CD4-positive, alpha-beta T cell treated with Interferon alpha-2 for 1 hour (primary cell): ENCODE results near the gene PRUNE1.

ENCODE experiments used
- DNase-seq, 2 donors: peaks; one replicate each; pipeline ENCODE4 v3.0.0-alpha.2; 2020 to 2022

PRUNE1 gene

DNA sequence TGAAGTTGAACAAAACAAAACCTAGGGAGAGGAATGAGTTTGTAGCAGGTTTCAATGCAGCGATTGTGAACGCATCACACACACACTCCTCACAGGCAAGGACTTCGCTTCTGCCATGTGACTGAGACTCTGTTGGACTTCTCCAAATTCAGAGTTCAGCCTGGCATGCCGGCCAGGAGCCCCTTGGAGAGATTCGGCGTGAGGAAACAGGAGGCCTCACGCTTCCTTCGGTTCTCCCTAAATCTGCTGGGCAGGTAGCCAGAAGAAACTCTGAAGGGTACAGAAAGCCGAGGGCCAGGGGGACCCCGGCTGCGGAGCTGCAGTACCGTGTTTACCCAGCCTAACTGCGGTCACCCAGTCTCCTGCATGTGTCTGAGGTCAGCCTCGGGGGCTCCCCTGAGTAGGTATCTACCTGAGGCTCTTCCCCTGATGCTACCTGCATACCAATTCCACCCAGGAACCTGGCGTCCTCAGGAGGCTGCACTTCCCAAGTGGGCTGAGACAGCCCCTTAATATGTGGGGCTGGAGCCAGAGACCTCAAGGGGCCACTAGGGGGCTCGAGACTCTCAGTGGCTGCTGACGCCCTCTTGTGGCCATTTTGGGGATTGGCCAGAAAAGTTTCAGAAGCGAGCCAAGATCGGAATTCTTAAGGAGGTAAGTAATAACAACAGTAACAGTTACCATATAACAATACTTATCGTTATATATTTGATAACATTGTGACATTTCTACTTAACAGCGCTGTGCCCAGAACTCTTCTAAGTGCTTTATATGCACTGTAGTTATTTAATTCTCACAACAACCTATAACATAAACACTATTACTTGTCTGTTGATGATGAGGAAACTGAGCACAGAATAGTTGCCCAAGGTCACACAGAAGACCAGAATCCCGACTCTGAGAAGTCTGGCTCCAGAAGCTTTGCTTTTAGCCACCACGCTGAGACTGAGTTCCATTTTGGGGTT lies 28.9 kb upstream of the PRUNE1 start:
- DNase-seq: peak; percentile 86 to 92

GRCh38 chr1:150981177-150981804 lies 27.0 kb upstream of the PRUNE1 start:
- no peak for DNase-seq

- no peak for DNase-seq
These were observed 26.2 kb upstream of the PRUNE1 start, which contains the start of gene ANXA9 for GRCh38 chr1:150981805-150982712. Gene ANXA9 (plus strand): TSS chr1:150982292. CDS start chr1:150983106, 814 bp downstream.

DNA sequence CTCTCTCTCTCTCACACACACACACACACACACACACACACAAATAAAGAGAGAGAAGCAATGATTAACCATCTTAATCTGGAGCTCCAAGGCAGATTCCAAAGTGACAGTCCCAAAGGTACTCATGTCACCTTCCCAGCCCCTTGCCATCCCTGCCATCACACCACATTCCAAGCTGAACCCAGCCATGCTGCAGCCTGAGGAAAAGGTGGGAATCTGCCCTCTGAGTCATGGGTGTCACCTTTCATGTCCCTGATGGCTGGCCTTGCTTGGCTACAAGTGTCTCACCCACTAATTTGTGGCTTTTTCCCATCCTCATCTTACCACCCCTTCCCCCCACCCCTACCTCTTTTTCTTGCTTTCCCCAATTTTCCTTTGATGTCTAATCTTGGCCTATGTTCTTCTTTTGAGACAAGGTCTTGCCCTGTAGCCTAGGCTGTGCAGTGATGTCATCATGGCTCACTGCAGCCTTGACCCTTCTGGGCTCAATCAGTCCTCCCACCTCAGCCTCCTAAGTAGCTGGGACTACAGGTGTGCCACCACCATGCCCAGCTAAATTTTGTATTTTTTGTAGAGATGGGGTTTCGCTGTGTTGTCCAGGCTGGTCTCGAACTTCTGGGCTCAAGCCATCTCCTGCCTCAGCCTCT lies 22.9 kb upstream of the PRUNE1 start:
- DNase-seq: no peak

- no peak for DNase-seq
These were observed 20.3 kb upstream of the PRUNE1 start for GRCh38 chr1:150987924-150988323.

- DNase-seq: no peak
These were observed 15.6 kb upstream of the PRUNE1 start for GRCh38 chr1:150992626-150993025.

DNA sequence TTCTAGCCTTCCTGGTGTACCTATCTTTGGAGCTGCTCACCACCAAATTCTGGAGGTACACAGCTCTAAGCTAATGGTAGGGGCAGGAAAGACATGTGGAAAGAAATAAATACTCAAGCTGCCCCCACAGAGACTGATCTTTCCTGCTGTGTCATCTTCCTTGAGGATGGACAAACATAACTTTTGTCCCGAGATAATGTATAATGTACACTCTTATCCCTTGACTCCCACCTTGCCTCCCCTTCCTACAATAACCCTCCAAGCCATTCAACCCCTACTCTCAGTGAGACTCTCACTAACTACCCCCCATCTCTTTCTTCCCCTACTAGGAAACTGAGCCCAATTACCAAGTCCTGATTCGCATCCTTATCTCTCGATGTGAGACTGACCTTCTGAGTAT lies 14.0 kb upstream of the PRUNE1 start:
- no peak for DNase-seq

DNA sequence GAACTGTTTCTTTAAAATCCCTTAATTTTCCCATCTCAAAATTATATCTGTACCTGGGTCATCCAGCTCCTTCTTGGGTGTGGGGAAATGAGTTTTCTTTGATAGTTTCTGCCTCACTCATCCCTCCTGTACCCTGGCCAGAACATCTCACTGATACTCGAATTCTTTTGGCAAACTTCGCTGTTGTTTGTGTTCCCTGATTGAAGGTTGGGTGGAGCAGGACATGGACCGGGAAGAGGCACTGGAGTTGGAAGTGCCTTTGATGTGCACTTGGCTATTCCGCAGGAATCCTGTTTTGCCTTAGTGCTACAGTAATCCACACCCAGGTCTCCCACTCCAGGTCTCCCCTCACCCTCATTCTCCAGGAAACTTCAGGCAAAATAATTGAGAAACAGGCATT lies 12.8 kb upstream of the PRUNE1 start:
- no peak for DNase-seq

- DNase-seq: peak; percentile 15 to 58
These were observed 12.4 kb upstream of the PRUNE1 start for GRCh38 chr1:150995896-150996295.

DNA sequence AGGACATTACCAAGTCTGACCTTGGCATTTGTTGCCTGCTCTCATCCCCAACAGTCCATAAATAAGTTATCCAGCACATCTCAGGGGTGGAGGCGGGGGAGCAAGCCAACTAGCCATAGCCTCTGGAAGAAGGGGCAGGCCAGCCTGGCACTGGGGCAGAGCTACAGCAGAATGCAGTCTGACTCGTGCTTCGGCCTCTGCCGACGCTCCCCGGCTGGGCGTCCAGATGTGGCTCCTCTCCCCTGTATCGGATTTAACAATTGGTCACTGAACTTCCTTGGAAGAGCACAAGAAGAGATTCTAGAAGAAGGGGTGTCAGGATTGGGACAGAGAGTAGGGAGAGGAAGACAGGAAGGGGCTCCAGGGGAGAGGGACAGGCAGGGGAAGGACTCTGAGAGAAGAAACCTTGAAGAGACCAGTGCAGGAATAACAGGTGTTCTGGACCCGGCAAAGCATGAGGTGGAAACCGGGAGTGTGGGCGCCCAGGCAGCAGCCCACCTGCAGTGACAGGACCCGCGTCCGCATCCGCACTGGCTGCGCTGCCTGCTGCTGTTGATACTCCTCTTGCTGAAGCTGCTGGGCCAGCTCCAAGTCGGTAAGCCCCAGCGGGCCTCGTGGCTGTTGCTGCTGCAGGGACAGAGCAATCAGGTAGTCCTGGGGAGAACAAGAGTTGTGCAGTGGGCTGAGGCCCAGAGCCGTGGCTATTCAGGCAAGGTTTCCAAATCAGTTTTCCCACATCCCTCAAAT lies 10.9 kb upstream of the PRUNE1 start:
- DNase-seq: no peak

- DNase-seq: no peak
These were observed 10.3 kb upstream of the PRUNE1 start for GRCh38 chr1:150997949-150998348.

- DNase-seq: no peak
These were observed 9.1 kb upstream of the PRUNE1 start for GRCh38 chr1:150999051-150999674.

DNA sequence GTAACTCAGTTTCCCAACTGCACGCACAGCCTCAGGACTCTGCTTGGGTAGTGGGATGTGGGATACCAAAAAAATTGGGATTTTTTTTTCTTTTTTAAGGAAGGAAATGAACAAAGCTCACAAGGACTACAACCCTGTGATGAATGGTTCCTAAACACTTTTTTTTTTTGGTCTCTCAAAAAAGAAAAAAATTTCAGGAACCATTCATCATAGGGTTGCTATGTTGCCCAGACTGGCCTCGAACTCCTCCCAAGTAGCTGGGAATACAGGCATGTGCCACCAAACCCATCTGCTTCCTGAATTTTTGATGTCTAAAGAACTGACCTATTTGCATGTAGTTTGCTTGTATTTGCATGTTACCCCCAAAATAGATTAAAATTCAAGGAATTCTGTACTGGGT lies 8.3 kb upstream of the PRUNE1 start:
- no peak for DNase-seq

DNA sequence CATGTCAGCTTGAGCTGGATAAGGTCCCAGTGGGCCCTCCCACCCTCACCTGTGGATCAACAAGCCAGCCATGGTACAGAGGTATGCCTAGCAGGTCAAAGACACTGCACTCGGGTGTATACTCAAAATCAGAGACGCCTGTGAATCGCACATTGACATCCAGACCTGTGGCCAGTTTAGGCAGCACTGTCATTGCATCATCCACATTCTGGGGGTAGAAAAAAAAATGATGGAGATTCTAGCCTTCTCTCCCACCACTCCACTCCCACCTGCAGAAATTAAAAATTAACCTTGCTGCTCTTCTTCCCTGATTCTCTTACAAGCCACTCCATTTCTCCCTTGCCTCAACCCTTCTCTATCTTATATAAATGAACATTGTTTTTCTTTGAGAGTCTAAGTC lies 7.8 kb upstream of the PRUNE1 start:
- no peak for DNase-seq

DNA sequence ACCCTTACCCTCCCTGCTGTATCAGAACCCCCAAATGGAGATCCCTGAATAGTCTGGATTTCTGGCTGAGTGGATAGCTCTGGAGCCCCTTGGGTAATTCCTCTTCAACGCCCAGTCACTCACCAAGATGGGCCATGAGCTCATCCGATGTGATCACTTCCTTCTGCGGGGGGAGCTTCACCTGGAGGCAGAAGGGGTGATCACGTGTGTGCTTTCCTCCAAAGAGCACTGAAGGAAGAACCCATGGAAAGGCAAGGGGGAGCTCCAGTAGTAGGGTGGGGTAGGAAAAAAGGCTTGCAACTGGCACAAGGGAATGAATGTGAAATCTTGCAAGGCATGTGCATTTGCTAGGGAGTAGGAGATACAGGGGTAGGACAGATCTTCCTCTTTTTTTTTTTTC lies 6.6 kb upstream of the PRUNE1 start:
- DNase-seq: no peak

DNA sequence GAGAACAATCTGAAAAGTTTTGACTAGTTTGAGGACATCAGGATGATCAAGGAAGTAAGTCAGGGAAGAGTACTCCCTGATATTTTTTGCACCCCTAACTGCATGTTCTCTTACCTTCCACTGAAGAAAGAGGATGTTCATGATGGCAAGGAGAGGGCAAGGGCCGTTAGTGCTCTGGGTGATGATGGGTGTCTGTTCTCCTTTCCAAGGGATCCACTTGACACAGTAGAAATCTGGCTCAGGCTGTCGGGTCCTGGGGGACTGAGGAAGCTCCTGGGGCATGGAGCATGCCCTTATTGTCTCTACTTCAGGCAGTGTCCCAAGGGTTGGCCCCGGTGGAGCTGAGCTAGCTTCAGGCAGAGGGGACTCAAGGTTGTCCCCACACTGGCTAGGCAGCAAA lies 6.2 kb upstream of the PRUNE1 start:
- DNase-seq: no peak

GRCh38 chr1:151002611-151003010 lies 5.6 kb upstream of the PRUNE1 start:
- DNase-seq: no peak

GRCh38 chr1:151003180-151003579 lies 5.1 kb upstream of the PRUNE1 start:
- DNase-seq: peak; percentile 20 to 60

DNA sequence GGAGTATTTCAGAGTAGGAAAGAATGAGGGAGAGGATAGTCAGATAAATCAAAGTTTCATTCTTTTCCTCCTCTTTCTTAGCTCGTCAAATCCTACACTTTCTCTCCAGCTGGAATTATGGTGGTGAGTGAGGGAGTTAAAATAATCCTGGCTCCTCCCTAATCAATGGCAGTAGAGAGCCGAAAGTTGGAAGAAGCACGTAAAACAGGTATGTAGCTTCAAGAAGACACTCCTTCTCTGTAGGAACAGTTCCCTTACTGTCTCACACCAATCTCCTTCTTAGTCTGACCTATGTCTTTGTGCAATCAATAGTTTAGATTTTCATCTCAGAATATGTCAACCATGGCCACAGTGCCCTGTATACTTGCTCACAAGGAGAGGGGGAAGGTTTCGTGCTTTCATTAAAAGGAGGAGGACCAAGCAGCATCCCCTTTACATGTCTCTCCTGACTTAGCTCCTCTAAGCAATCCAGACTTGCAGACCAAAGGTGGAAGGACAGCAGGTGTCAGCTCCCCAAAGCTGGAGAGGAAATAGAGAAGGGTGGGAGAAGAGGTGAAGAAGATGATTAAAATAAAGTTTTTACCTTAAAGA lies 2.4 kb upstream of the PRUNE1 start:
- DNase-seq: no peak

DNA sequence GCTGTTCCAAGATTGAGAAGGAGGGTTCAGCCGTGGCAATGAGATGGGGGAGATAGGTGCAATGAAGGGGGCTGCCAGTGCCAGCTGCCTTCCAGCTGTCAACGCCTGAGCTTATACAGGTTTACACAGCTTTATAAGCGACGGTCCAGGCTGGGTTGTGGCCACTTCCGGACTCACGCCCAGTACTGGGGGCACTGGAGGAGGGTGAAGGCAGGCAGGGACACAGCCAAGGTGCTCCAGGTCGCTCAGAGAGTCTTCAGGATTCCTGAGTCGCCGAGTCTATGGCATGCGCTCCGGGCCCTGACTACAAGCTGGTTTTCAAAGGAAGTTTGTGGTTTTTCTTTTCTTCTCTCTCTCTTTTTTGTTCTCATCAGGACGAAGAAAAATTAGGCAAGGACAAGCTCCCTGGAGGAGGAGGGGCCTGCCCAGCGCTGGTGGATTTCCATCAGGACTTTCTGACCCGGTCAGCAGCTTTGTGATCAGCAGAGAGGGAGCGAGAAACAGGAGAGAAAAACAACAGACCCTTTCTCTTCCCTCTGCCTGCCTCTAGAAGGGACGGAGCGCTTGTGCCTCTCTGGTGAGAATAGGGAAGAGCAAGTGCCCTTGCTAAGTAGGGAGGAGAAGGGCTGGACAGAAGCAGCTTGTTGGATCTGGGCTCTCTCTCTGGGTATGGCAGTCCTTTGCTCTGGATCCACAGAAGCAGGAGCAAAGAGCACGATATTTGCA lies 1.8 kb upstream of the PRUNE1 start, which contains the start of gene MINDY1:
MINDY1 (minus strand) TSS at position 576 of the 726 bp plus-strand sequence. CDS start 4,285 bp downstream, outside the sequence.
- peak; percentile 45 to 49 for DNase-seq
